GM12878 (cell line): ENCODE measurements around the gene CNPY1. TPM values are rescaled to one million over a fixed set of nuclear protein-coding genes. Genes with fewer than 3 reads are reported as not detected.

Experiments used
- ATAC-seq: fragments of 200-7000 bp; cut with Tn5 transposase; 3 replicates; pipeline ENCODE4 v1.9.1; 2020; ENCODE audit warnings: mild to moderate bottlenecking, moderate library complexity
- BruUV-seq: library from RNA; stranded (reverse); fragments of 400-500 nt; replicated peaks from 2 replicates; lab custom pipeline; 2021; lab: Mats Ljungman, UMichigan
- CTCF ChIA-PET: fragments of 300-600 bp; sonication (Branson Sonifier 250); formaldehyde crosslinking; extraction: SDS; loops from one replicate; lab custom pipeline; 2021; ENCODE audit warnings: inconsistent platforms; lab: Yijun Ruan, JAX
- POLR2A ChIA-PET: fragments of 350-600 bp; formaldehyde crosslinking; extraction: SDS; loops from one replicate; lab custom pipeline; 2021; ENCODE audit warnings: inconsistent platforms; lab: Charles Lee
- RAD21 ChIA-PET: fragments of 300-600 bp; sonication (Branson Sonifier 250); formaldehyde crosslinking; loops from one replicate; lab custom pipeline; 2023; ENCODE audit warnings: antibody characterized with exemption; ENCODE audit not compliant: unreplicated experiment; lab: Charles Lee
- SMC1A ChIA-PET: fragments of 300-600 bp; sonication (Branson Sonifier 250); formaldehyde crosslinking; loops from one replicate; lab custom pipeline; 2023; ENCODE audit not compliant: unreplicated experiment, uncharacterized antibody; lab: Charles Lee
- DNase-seq: peaks from one replicate; pipeline ENCODE4 v3.0.0-alpha.2; 2011; ENCODE audit warnings: low read depth, low spot score
- FAIRE-seq: peaks from 3 replicates; lab custom pipeline; 2011; peaks lifted over from hg19 to GRCh38; lab: Jason Lieb, UNC
- H2AFZ ChIP-seq: 2 replicates; pipeline ENCODE4 v1.6.0; 2011; ENCODE audit warnings: low read depth, low read length, control low read depth; ENCODE audit not compliant: control insufficient read depth
- H3K27ac ChIP-seq: 2 replicates; pipeline ENCODE4 v1.5.1; 2011; ENCODE audit warnings: control low read depth; ENCODE audit not compliant: control insufficient read depth, insufficient read depth
- H3K27me3 ChIP-seq, 2 experiments: replicated peaks in 1 of 2; 2 replicates each; pipeline versions ENCODE4 v1.6.0 to v1.6.1; 2011; ENCODE audit warnings: low read length in 1 of 2; ENCODE audit not compliant: control insufficient read depth in 2 of 2, insufficient read depth in 2 of 2
- H3K36me3 ChIP-seq, 2 experiments: 2 replicates each; pipeline ENCODE4 v1.5.1; 2011; ENCODE audit warnings: low read length in 1 of 2; ENCODE audit not compliant: control insufficient read depth in 2 of 2, insufficient read depth in 2 of 2
- H3K4me1 ChIP-seq: 2 replicates; pipeline ENCODE4 v1.6.1; 2011; ENCODE audit warnings: mild to moderate bottlenecking, low read length, moderate library complexity, mixed read lengths; ENCODE audit not compliant: control insufficient read depth, insufficient read depth
- H3K4me2 ChIP-seq: 2 replicates; pipeline ENCODE4 v1.6.0; 2011; ENCODE audit warnings: control low read depth; ENCODE audit not compliant: control insufficient read depth, insufficient read depth
- H3K4me3 ChIP-seq: fragments of 200-600 bp; sonication (generic); 2 replicates; pipeline ENCODE4 v1.5.1; 2016
- H3K79me2 ChIP-seq: 2 replicates; pipeline ENCODE4 v1.6.0; 2011; ENCODE audit warnings: low read length; ENCODE audit not compliant: control insufficient read depth, insufficient read depth
- H3K9ac ChIP-seq: 2 replicates; pipeline ENCODE4 v1.8.0; 2011; ENCODE audit warnings: low read length, control low read depth, mixed read lengths; ENCODE audit not compliant: control insufficient read depth, insufficient read depth
- H3K9me3 ChIP-seq: replicated peaks from 3 replicates; pipeline ENCODE4 v1.5.1; 2011; ENCODE audit warnings: mild to moderate bottlenecking, low read length; ENCODE audit not compliant: control insufficient read depth, insufficient read depth
- H4K20me1 ChIP-seq: 2 replicates; pipeline ENCODE4 v1.6.0; 2011; ENCODE audit not compliant: control insufficient read depth, insufficient read depth
- CEBPZ ChIP-seq: fragments of 150-350 bp; IDR thresholded peaks from 2 replicates; pipeline ENCODE4 v1.6.1; 2016; ENCODE audit warnings: low read depth, low read length
- RAD21 ChIP-seq: IDR thresholded peaks from 2 replicates; pipeline ENCODE4 v1.6.1; 2011; ENCODE audit warnings: mild to moderate bottlenecking, low read depth, low read length, moderate library complexity; ENCODE audit not compliant: insufficient read depth
- WGBS: methylation state at CpG from one replicate; pipeline ENCODE4 v1.1.6; 2016; ENCODE audit warnings: low lambda C conversion rate; ENCODE audit not compliant: insufficient replicate concordance, insufficient coverage; ENCODE audit errors: missing lambda C conversion rate; 5-methylcytosine and 5-hydroxymethylcytosine counted together
- in situ Hi-C: fragments of 300-500 bp; cut with MboI; formaldehyde crosslinking; loops from 9 replicates; pipeline ENCODE4 v1.14.3; 2018; ENCODE audit warnings: mixed read lengths
- intact Hi-C: fragments of 100-400 bp; cut with micrococcal nuclease; formaldehyde crosslinking; loops from one replicate; pipeline ENCODE4 v1.14.2; 2022; ENCODE audit not compliant: unreplicated experiment
- polyA plus RNA-seq, 11 experiments: library from polyadenylated mRNA; depleted of rRNA in 4 of 11; unstranded in 6 of 11; stranded (reverse) in 5 of 11; fragments of >200 nt; fragmentation: Nextera tagmentation in 4 of 11; fragmentation: Illumina TruSeq in 1 of 11; extraction: Ambion mirVana in 4 of 11; extraction: Trizol in 1 of 11; gene quantifications; 1 replicate in 1 of 11; 2 replicates in 10 of 11; pipeline versions ENCODE4 v1.2.1 to v1.2.3, GENCODE V29; 2011 to 2016; ENCODE audit warnings: inconsistent platforms in 2 of 11, missing spikeins in 2 of 11, low read depth in 1 of 11
- total RNA-seq, 4 experiments: library from RNA; depleted of rRNA in 3 of 4; stranded (reverse); fragments of >200 nt in 3 of 4; fragmentation: Illumina TruSeq in 1 of 4; extraction: Trizol in 1 of 4; gene quantifications; 2 replicates each; pipeline versions ENCODE4 v1.2.1 to v1.2.3, GENCODE V29; 2013 to 2021

CNPY1 gene
- total and polyA plus RNA-seq, 10 of the 15 experiments (the other 5 are each of a cell fraction or from before 2014, with no cell fraction given), result not detected

- in situ Hi-C loops, result no loop called here
- no TSS peak for BruUV-seq
These were observed 22.3 kb downstream of the CNPY1 start for GRCh38 chr7:155524018-155524556.

More at GRCh38 chr7:155524018-155524556, 22.3 kb downstream of the CNPY1 start:
- H3K4me2 ChIP-seq, result no peak overlapping the region
- ChIA-PET RAD21 (interaction anchor here (1.0 kb wide), 1 partner anchor 16 kb away, joined by 3 read pairs; no protein-coding TSS in a partner anchor), CTCF (no interaction called here), SMC1A (interaction anchor here (1.1 kb wide), 1 partner anchor 21 kb away, joined by 3 read pairs; no protein-coding TSS in a partner anchor), POLR2A (no interaction called here)
- no peaks in the 10 kb centered on the region for H3K4me1 ChIP-seq
- DNase-seq (no peak), ATAC-seq (no peak), FAIRE-seq (no peak)
- no peak overlapping the region for H3K4me3 ChIP-seq
- no peaks in the 10 kb centered on the region for H4K20me1 ChIP-seq
- no peaks in the 10 kb centered on the region for H3K9me3 ChIP-seq
- 0 out of 2 replicates have a peak, but pooled peaks have one; percentile 19 for TF ChIP-seq RAD21
- TF ChIP-seq CEBPZ, result no peak
- no peak overlapping the region for H3K9ac ChIP-seq
- intact Hi-C loops, result no loop called here
- WGBS, result 56% methylated on average over 11 of the region's 11 CpGs
- H3K79me2 ChIP-seq, result no peaks in the 10 kb centered on the region
- no peak overlapping the region for H3K27ac ChIP-seq
- H3K36me3 ChIP-seq, result no peaks in the 10 kb centered on the region
- no peaks in the 10 kb centered on the region for H3K27me3 ChIP-seq
- H2AFZ ChIP-seq, result no peak overlapping the region
